Gastroesophageal sphincter (tissue), 4 donors: Measurements from ENCODE around the gene CTSV. TPM values are rescaled to one million over a fixed set of nuclear protein-coding genes. Genes with fewer than 3 reads are reported as not detected.
"Not testable (repeated sequence)": the region's sequence is repeated elsewhere in the genome, so short reads cannot be mapped to it uniquely, and the experiment has no call there.

Source experiments
- ATAC-seq: fragments of 150-250 bp; one replicate; pipeline ENCODE4 v1.9.1; 2016; ENCODE audit warnings: mild to moderate bottlenecking, moderate library complexity
- H3K27ac ChIP-seq, 4 donors: fragments of 200-600 bp; sonication (generic) in 3 of 4; 1 replicate in 3 of 4; 2 replicates in 1 of 4; pipeline ENCODE4 v1.5.1; 2016 to 2019
- H3K27me3 ChIP-seq: fragments of 200-600 bp; sonication (generic); one replicate; pipeline ENCODE4 v1.5.1; 2019
- H3K36me3 ChIP-seq, 2 donors: fragments of 200-600 bp; sonication (generic); one replicate each; pipeline ENCODE4 v1.5.1; 2019; ENCODE audit warnings: control low read depth in 1 of 2
- H3K4me1 ChIP-seq, 3 donors: fragments of 200-600 bp; sonication (generic); 1 replicate in 2 of 3; 2 replicates in 1 of 3; pipeline ENCODE4 v1.5.1; 2016 to 2019; ENCODE audit warnings: control low read depth in 2 of 3
- H3K4me3 ChIP-seq, 2 donors: fragments of 200-600 bp; sonication (generic); one replicate each; pipeline ENCODE4 v1.5.1; 2019; ENCODE audit warnings: mild to moderate bottlenecking in 1 of 2, moderate library complexity in 1 of 2
- H3K9me3 ChIP-seq, 3 donors: fragments of 200-600 bp; sonication (generic); one replicate each; pipeline ENCODE4 v1.5.1; 2017 to 2019; ENCODE audit warnings: control low read depth in 2 of 3
- EP300 ChIP-seq: sonication (generic); formaldehyde crosslinking; IDR thresholded peaks from one replicate; pipeline ENCODE4 v1.6.1; 2017; ENCODE audit warnings: antibody characterized with exemption, mild to moderate bottlenecking
- POLR2A ChIP-seq, 2 donors: fragments of 450-650 bp; IDR thresholded peaks; one replicate each; pipeline ENCODE4 v1.6.1; 2017; ENCODE audit warnings: antibody characterized with exemption in 2 of 2, mild to moderate bottlenecking in 2 of 2, moderate library complexity in 1 of 2
- POLR2AphosphoS5 ChIP-seq: sonication (generic); formaldehyde crosslinking; IDR thresholded peaks from one replicate; pipeline ENCODE4 v1.6.1; 2017; ENCODE audit warnings: antibody characterized with exemption
- WGBS, 2 donors: methylation state at CpG; one replicate each; pipeline ENCODE4 v1.1.5; 2018; ENCODE audit warnings: low coverage in 1 of 2; 5-methylcytosine and 5-hydroxymethylcytosine counted together
- total RNA-seq, 4 donors: library from RNA; depleted of rRNA; stranded (reverse); fragments of >200 nt; gene quantifications; one replicate each; pipeline ENCODE4 v1.1.0, GENCODE V29; 2016
- TF ChIP-seq, protein P1 (sequence below), 4 experiments: fragments of 200-600 bp in 2 of 4; fragments of 450-650 bp in 2 of 4; sonication (generic) in 1 of 4; IDR thresholded peaks; one replicate each; pipeline ENCODE4 v1.5.1; 2017 to 2019; ENCODE audit warnings: antibody characterized with exemption in 4 of 4, mild to moderate bottlenecking in 2 of 4, moderate library complexity in 2 of 4

CTSV gene
- total RNA-seq, 4 donors from 2014 or later = 0.19 to 0.93 (median 0.57) TPM; not detected in 1

DNA sequence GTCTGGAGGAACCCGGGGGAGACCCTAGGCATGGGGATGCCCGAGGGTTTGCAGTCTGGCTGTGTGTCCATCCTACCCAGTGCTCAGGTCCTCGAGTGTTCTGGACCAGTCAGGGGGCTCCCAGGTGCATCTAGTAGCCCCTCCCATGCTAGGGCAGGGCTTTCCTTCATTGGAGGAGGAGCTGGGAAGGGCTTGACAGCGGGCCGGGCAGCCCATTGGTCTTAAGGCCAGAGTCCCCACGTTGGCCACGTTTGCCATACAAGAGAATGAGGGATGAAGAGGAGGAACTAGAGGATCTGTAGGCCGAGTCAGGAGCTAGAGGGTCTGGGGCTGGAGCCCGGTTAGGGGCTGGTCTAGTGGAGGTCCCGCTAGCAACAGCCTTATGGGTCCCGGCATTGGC, 37.3 kb upstream of the CTSV start:
- Histone ChIP-seq H3K4me3 (no peak overlapping the region), H3K4me1 (peaks cover 0 to 8% (median 0%) of the 10 kb centered on the region in 3 donors), H3K9me3 (no peaks in the 10 kb centered on the region), H3K27ac (no peak overlapping the region), H3K27me3 (peaks cover 62% of the 10 kb centered on the region), H3K36me3 (no peaks in the 10 kb centered on the region)
- 29 to 53% methylated on average over 3 of the region's 11 CpGs for WGBS, 2 donors
- ATAC-seq = no peak
- TF ChIP-seq EP300 (no peak), POLR2A (IDR thresholded peaks at IDR 0.05) (no peak), POLR2AphosphoS5 (no peak)
- TF ChIP-seq, protein P1, sequence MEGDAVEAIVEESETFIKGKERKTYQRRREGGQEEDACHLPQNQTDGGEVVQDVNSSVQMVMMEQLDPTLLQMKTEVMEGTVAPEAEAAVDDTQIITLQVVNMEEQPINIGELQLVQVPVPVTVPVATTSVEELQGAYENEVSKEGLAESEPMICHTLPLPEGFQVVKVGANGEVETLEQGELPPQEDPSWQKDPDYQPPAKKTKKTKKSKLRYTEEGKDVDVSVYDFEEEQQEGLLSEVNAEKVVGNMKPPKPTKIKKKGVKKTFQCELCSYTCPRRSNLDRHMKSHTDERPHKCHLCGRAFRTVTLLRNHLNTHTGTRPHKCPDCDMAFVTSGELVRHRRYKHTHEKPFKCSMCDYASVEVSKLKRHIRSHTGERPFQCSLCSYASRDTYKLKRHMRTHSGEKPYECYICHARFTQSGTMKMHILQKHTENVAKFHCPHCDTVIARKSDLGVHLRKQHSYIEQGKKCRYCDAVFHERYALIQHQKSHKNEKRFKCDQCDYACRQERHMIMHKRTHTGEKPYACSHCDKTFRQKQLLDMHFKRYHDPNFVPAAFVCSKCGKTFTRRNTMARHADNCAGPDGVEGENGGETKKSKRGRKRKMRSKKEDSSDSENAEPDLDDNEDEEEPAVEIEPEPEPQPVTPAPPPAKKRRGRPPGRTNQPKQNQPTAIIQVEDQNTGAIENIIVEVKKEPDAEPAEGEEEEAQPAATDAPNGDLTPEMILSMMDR (IDR thresholded peaks at IDR 0.05) = no peak

DNA sequence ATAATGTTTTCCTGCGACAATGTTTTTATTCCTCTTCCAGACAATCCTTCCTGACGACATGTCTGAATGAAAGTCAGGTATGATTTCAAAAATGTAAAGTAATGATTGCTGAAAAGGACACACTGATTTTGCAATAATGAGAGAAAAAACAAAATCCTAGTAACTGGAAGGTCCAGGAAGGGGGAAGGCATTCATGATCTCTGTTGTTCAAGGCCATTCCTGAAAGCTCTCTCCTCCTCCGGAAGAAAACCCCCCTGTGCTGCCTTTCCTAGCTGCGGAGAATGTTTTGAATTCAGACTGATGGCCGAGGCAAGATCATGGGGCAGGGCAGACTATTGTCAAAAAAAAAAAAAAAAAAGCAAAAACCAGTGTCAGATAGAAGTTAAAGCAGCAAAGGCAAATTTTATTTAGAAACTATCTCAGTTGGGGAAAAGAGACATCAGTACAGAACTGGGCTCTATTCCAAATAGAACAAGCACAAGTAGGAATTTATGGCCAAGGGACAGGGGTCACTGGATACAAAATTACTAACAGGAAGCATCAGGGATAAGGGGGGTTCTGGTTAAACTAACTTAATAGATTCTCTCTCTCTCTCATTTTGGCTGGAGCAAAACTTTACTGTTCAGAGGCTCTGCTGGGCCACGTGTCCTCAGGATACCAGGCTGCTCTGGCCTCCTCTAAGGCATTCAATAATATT, 36.5 kb upstream of the CTSV start:
- no peaks in the 10 kb centered on the region for H3K36me3 ChIP-seq
- 43 to 52% methylated on average over 4 to 6 of the region's 6 CpGs for WGBS, 2 donors
- no peaks in the 10 kb centered on the region for H3K9me3 ChIP-seq
- TF ChIP-seq POLR2AphosphoS5 (no peak), EP300 (no peak), POLR2A (IDR thresholded peaks at IDR 0.05) (no peak)
- TF ChIP-seq, protein P1 (IDR thresholded peaks at IDR 0.05) = no peak
- peaks cover 0 to 8% (median 0%) of the 10 kb centered on the region in 3 donors for H3K4me1 ChIP-seq
- H3K27me3 ChIP-seq = peaks cover 70% of the 10 kb centered on the region
- no peak for ATAC-seq
- no peak overlapping the region for H3K27ac ChIP-seq
- no peak overlapping the region for H3K4me3 ChIP-seq

DNA sequence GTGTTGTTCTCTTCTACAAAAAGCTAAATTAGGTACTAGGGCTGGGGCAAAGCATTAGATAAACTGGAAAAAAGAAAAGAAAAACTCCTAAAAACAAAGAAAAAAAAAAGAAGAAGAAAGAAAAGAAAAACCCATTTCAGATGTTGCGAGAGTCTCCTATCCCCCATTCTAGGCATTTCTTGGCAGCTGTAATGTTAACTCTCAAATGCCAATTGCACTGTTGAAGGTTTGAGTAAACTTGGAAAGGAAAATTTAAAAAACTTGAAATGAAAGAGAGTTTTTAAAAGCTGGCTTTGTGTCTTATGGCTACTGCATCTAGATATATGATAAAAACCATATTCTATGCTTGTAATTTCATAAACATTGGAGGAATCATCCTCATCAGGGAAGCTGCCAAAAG, 34.6 kb upstream of the CTSV start:
- H3K27me3 ChIP-seq = peaks cover 74% of the 10 kb centered on the region
- 27% methylated on average over 1 of the region's 1 CpG; no CpG with 5 or more reads in 1 of the 2 donors for WGBS, 2 donors
- no peak overlapping the region for H3K4me3 ChIP-seq
- H3K4me1 ChIP-seq = peaks cover 0 to 8% (median 0%) of the 10 kb centered on the region in 3 donors
- H3K36me3 ChIP-seq = no peaks in the 10 kb centered on the region
- TF ChIP-seq, protein P1 (IDR thresholded peaks at IDR 0.05) = no peak
- TF ChIP-seq EP300 (no peak), POLR2A (IDR thresholded peaks at IDR 0.05) (no peak), POLR2AphosphoS5 (no peak)
- no peak for ATAC-seq
- H3K9me3 ChIP-seq = no peaks in the 10 kb centered on the region
- H3K27ac ChIP-seq = no peak overlapping the region

DNA sequence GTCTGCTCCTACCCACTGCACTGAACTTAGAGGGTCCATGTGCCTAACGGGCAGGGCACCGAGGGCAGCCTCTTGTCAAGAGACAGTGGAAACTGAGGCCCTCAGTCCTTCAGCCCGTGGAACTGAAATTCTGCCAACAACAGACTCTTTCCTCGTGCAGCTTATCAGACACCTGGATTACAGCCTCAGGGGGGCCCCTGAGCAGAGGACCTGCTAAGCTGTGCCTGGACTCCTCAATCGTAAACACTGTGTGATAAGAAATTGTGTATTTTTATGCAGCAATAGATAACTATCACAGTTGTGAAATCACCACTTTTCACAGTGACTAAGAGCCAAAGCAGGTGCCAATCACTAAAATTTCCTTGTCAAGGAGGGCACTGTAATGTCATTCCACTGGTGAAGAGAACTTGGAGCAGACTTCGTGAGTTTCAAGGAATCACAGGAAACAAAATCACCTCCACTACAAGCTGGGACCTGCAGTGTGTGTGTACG, 33.4 kb upstream of the CTSV start:
- WGBS, 2 donors = 29 to 69% methylated on average over 2 to 6 of the region's 7 CpGs
- Histone ChIP-seq H3K36me3 (no peaks in the 10 kb centered on the region), H3K27me3 (peaks cover 62% of the 10 kb centered on the region), H3K27ac (no peak overlapping the region), H3K9me3 (peaks cover 0 to 2% (median 0%) of the 10 kb centered on the region in 3 donors), H3K4me1 (peaks cover 0 to 8% (median 0%) of the 10 kb centered on the region in 3 donors), H3K4me3 (no peak overlapping the region)
- no peak for TF ChIP-seq POLR2A (IDR thresholded peaks at IDR 0.05)
- TF ChIP-seq, protein P1 (IDR thresholded peaks at IDR 0.05) = no peak
- no peak for TF ChIP-seq POLR2AphosphoS5
- no peak for TF ChIP-seq EP300
- no peak for ATAC-seq

DNA sequence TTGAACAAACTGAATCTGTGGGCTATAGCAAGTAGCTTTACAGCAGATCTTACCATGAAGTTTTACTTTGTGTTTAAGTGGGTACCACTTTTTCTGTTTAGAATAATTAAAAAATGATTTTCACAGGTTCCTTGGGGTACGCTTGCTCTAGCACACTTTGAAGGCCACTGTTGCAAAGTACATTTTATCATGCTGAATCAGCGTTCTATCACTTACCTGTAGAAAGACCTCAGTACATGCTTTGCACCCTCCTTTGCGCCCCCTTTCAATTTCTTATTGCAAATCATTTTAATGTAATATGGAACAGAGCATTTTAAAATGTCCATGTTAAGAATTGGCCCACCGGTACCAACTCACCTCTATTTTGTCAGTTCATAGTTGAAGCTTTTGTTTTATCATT, 31.4 kb upstream of the CTSV start:
- WGBS, 2 donors = 88 to 94% methylated on average over 4 of the region's 4 CpGs
- Histone ChIP-seq H3K9me3 (peaks cover 0 to 15% (median 0%) of the 10 kb centered on the region in 3 donors), H3K27me3 (peaks cover 42% of the 10 kb centered on the region)
- H3K4me3 ChIP-seq, H3K4me1 ChIP-seq, H3K36me3 ChIP-seq, ATAC-seq, H3K27ac ChIP-seq: not testable (repeated sequence)
